H1 (cell line): ENCODE data around the gene FAM181B. TPM values are rescaled to one million over a fixed set of nuclear protein-coding genes. Genes with fewer than 3 reads are reported as not detected.

ENCODE experiments used
- CTCF ChIA-PET: fragments of 300-600 bp; sonication (Branson Sonifier 250); formaldehyde crosslinking; loops from one replicate; lab custom pipeline; 2021; ENCODE audit not compliant: partially characterized antibody; lab: Charles Lee
- POLR2A ChIA-PET: fragments of 300-600 bp; sonication (Branson Sonifier 250); formaldehyde crosslinking; loops from one replicate; lab custom pipeline; 2021; ENCODE audit warnings: inconsistent platforms; ENCODE audit not compliant: partially characterized antibody; lab: Charles Lee
- DNase-seq, 2 experiments: peaks; one replicate each; pipeline versions ENCODE4 v3.0.0 to v3.0.0-alpha.2; 2010 to 2022; ENCODE audit warnings: low spot score in 2 of 2, low read depth in 1 of 2, mixed read lengths in 1 of 2
- FAIRE-seq: peaks from 2 replicates; lab custom pipeline; 2011; peaks lifted over from hg19 to GRCh38; lab: Jason Lieb, UNC
- H2AFZ ChIP-seq: 2 replicates; pipeline ENCODE4 v1.8.1; 2012; ENCODE audit warnings: low read length, inconsistent platforms
- H2AK5ac ChIP-seq: 2 replicates; pipeline ENCODE4 v1.6.1; 2013; ENCODE audit warnings: low read depth, low read length
- H2BK120ac ChIP-seq: replicated peaks from 2 replicates; pipeline ENCODE3; 2013; ENCODE audit warnings: low read depth, low read length, inconsistent platforms
- H2BK12ac ChIP-seq: 2 replicates; pipeline ENCODE4 v1.6.1; 2013; ENCODE audit warnings: low read depth, low read length
- H2BK15ac ChIP-seq: 2 replicates; pipeline ENCODE4 v1.6.1; 2013; ENCODE audit warnings: low read length
- H2BK20ac ChIP-seq: 2 replicates; pipeline ENCODE4 v1.6.1; 2013; ENCODE audit warnings: low read length
- H2BK5ac ChIP-seq: 2 replicates; pipeline ENCODE4 v1.6.1; 2013; ENCODE audit warnings: low read depth, low read length
- H3K14ac ChIP-seq: 2 replicates; pipeline ENCODE4 v1.6.1; 2013; ENCODE audit warnings: inconsistent platforms; ENCODE audit not compliant: insufficient read length
- H3K18ac ChIP-seq: 2 replicates; pipeline ENCODE4 v1.6.1; 2013; ENCODE audit warnings: low read length; ENCODE audit errors: extremely low read depth
- H3K23ac ChIP-seq: 2 replicates; pipeline ENCODE4 v1.6.1; 2013; ENCODE audit warnings: inconsistent platforms; ENCODE audit not compliant: insufficient read length
- H3K23me2 ChIP-seq: 2 replicates; pipeline ENCODE4 v1.6.1; 2013; ENCODE audit warnings: low read depth, low read length
- H3K27ac ChIP-seq: 2 replicates; pipeline ENCODE4 v1.6.1; 2011; ENCODE audit warnings: low read depth, low read length, inconsistent platforms
- H3K27me3 ChIP-seq, 4 experiments: replicated peaks in 1 of 4; 1 replicate in 1 of 4; 2 replicates in 3 of 4; pipeline versions ENCODE4 v1.6.1 to v1.8.1; 2011 to 2013; ENCODE audit warnings: low read length in 3 of 4, mild to moderate bottlenecking in 3 of 4, inconsistent platforms in 2 of 4, mixed read lengths in 2 of 4, moderate library complexity in 1 of 4; ENCODE audit not compliant: control insufficient read depth in 3 of 4, insufficient read depth in 3 of 4; ENCODE audit errors: extremely low read depth in 1 of 4
- H3K36me3 ChIP-seq, 4 experiments: 2 replicates each; pipeline versions ENCODE4 v1.6.1 to v1.8.1; 2011 to 2013; ENCODE audit warnings: mild to moderate bottlenecking in 4 of 4, low read length in 3 of 4, moderate library complexity in 2 of 4, control low read depth in 1 of 4, inconsistent platforms in 1 of 4; ENCODE audit not compliant: insufficient read depth in 4 of 4, control insufficient read depth in 2 of 4
- H3K4ac ChIP-seq: replicated peaks from 2 replicates; pipeline ENCODE3; 2013; ENCODE audit warnings: low read length, low read depth, mixed read lengths, inconsistent platforms; ENCODE audit not compliant: insufficient read length
- H3K4me1 ChIP-seq, 4 experiments: replicated peaks in 1 of 4; 1 replicate in 1 of 4; 2 replicates in 3 of 4; pipeline versions ENCODE4 v1.6.1 to v1.8.1; 2011 to 2013; ENCODE audit warnings: low read length in 3 of 4, inconsistent platforms in 2 of 4, mixed read lengths in 1 of 4; ENCODE audit not compliant: insufficient read depth in 4 of 4, control insufficient read depth in 3 of 4
- H3K4me2 ChIP-seq, 2 experiments: 2 replicates each; pipeline versions ENCODE4 v1.6.1 to v1.8.1; 2011 to 2013; ENCODE audit warnings: low read depth in 2 of 2, low read length in 2 of 2, control low read depth in 1 of 2, inconsistent platforms in 1 of 2, mild to moderate bottlenecking in 1 of 2; ENCODE audit not compliant: insufficient read depth in 1 of 2
- H3K4me3 ChIP-seq, 4 experiments: fragments of 200-600, 300-600 bp in 1 of 4; sonication (generic), shearing (Covaris generic), sonication (Bioruptor Twin) in 1 of 4; 2 replicates each; pipeline versions ENCODE4 v1.5.1 to v1.8.1; 2011 to 2016; ENCODE audit warnings: low read length in 4 of 4, low read depth in 3 of 4, control low read depth in 2 of 4, inconsistent platforms in 2 of 4, mild to moderate bottlenecking in 2 of 4, mixed read lengths in 1 of 4, moderate library complexity in 1 of 4; ENCODE audit not compliant: insufficient read depth in 2 of 4; ENCODE audit errors: extremely low read depth in 1 of 4
- H3K56ac ChIP-seq: replicated peaks from 2 replicates; pipeline ENCODE3; 2013; ENCODE audit warnings: low read depth, mild to moderate bottlenecking, mixed read lengths, low read length, inconsistent platforms; ENCODE audit not compliant: insufficient read length
- H3K79me1 ChIP-seq: 2 replicates; pipeline ENCODE4 v1.6.1; 2013; ENCODE audit warnings: low read depth, low read length, control low read depth
- H3K79me2 ChIP-seq, 2 experiments: 2 replicates each; pipeline versions ENCODE4 v1.6.1 to v1.8.1; 2012 to 2013; ENCODE audit warnings: low read length in 2 of 2, mild to moderate bottlenecking in 2 of 2, inconsistent platforms in 1 of 2; ENCODE audit not compliant: insufficient read depth in 2 of 2, control insufficient read depth in 1 of 2
- H3K9ac ChIP-seq, 4 experiments: replicated peaks in 1 of 4; 1 replicate in 1 of 4; 2 replicates in 3 of 4; pipeline versions ENCODE4 v1.6.1 to v1.8.1; 2011 to 2013; ENCODE audit warnings: low read depth in 3 of 4, low read length in 3 of 4, control low read depth in 2 of 4, mild to moderate bottlenecking in 2 of 4, moderate library complexity in 2 of 4, inconsistent platforms in 1 of 4; ENCODE audit errors: extremely low read depth in 1 of 4
- H3K9me3 ChIP-seq, 2 experiments: 2 replicates each; pipeline versions ENCODE4 v1.6.1 to v1.8.1; 2012 to 2013; ENCODE audit warnings: mild to moderate bottlenecking in 2 of 2, moderate library complexity in 2 of 2, control low read depth in 1 of 2, inconsistent platforms in 1 of 2, low read depth in 1 of 2, low read length in 1 of 2, mixed read lengths in 1 of 2; ENCODE audit not compliant: insufficient read depth in 2 of 2
- H4K20me1 ChIP-seq, 2 experiments: replicated peaks in 1 of 2; 2 replicates each; pipeline versions ENCODE3 to v1.8.1; 2011 to 2013; ENCODE audit warnings: inconsistent platforms in 2 of 2, low read length in 2 of 2, mild to moderate bottlenecking in 1 of 2; ENCODE audit not compliant: insufficient read depth in 2 of 2, control insufficient read depth in 1 of 2
- H4K5ac ChIP-seq: 2 replicates; pipeline ENCODE4 v1.6.1; 2013; ENCODE audit warnings: low read length, low read depth, mixed read lengths, inconsistent platforms; ENCODE audit not compliant: insufficient read length
- H4K8ac ChIP-seq: 2 replicates; pipeline ENCODE4 v1.8.0; 2013; ENCODE audit warnings: mild to moderate bottlenecking, moderate library complexity, low read length, inconsistent platforms; ENCODE audit not compliant: insufficient read depth; ENCODE audit errors: extremely low read depth
- H4K91ac ChIP-seq: replicated peaks from 2 replicates; pipeline ENCODE3; 2013; ENCODE audit warnings: low read length, mixed read lengths, inconsistent platforms; ENCODE audit not compliant: insufficient read length
- CTBP2 ChIP-seq: IDR thresholded peaks from 2 replicates; pipeline ENCODE4 v1.7.0; 2011; ENCODE audit warnings: borderline replicate concordance, mild to moderate bottlenecking, moderate library complexity, mixed read lengths, low read length; ENCODE audit not compliant: insufficient read depth, insufficient read length
- JUND ChIP-seq: IDR thresholded peaks from 2 replicates; pipeline ENCODE4 v1.6.1; 2011; ENCODE audit warnings: mild to moderate bottlenecking, improper control_type of control experiment, low read length
- POLR2A ChIP-seq, 2 experiments: IDR thresholded peaks; 1 replicate in 1 of 2; 2 replicates in 1 of 2; pipeline ENCODE4 v1.6.1; 2011; ENCODE audit warnings: low read depth in 2 of 2, low read length in 2 of 2, mild to moderate bottlenecking in 2 of 2; ENCODE audit errors: control extremely low read depth in 1 of 2
- RXRA ChIP-seq: IDR thresholded peaks from 2 replicates; pipeline ENCODE4 v1.6.1; 2011; ENCODE audit warnings: low read depth, mild to moderate bottlenecking, low read length, moderate library complexity; ENCODE audit not compliant: insufficient read depth
- SP1 ChIP-seq: IDR thresholded peaks from 2 replicates; pipeline ENCODE4 v1.6.1; 2011; ENCODE audit warnings: low read depth, low read length
- TBP ChIP-seq: IDR thresholded peaks from 2 replicates; pipeline ENCODE4 v1.6.1; 2011; ENCODE audit warnings: low read depth, low read length, improper control_type of control experiment
- WGBS, 2 experiments: shearing (Covaris generic) in 1 of 2; methylation state at CpG; one replicate each; pipeline versions ENCODE4 v1.1.6 to v1.1.7; 2013 to 2015; ENCODE audit warnings: low lambda C conversion rate in 2 of 2, mixed read lengths in 2 of 2, inconsistent platforms in 1 of 2, low coverage in 1 of 2, missing lambda C conversion rate in 1 of 2; ENCODE audit not compliant: insufficient replicate concordance in 2 of 2, insufficient coverage in 1 of 2, insufficient read length in 1 of 2; ENCODE audit errors: extremely low coverage in 1 of 2, missing lambda C conversion rate in 1 of 2; 5-methylcytosine and 5-hydroxymethylcytosine counted together
- polyA plus RNA-seq, 7 experiments: library from polyadenylated mRNA; depleted of rRNA in 3 of 7; stranded (reverse) in 5 of 7; unstranded in 2 of 7; fragments of >200 nt in 5 of 7; fragments of 200-250 nt in 2 of 7; gene quantifications; 1 replicate in 5 of 7; 2 replicates in 1 of 7; 4 replicates in 1 of 7; pipeline versions ENCODE4 v1.2.1 to v1.2.3, GENCODE V29; 2011 to 2013; ENCODE audit warnings: missing spikeins in 2 of 7, mixed read lengths in 2 of 7
- total RNA-seq: library from RNA; stranded (reverse); fragmentation: NEBNext Ultra II Directional; extraction: Animal tissue kit (Norgen Biotek cat#: 25700); gene quantifications from 2 replicates; pipeline ENCODE4 v1.2.1, GENCODE V29; 2021

The FAM181B gene
- total and polyA plus RNA-seq, 2 of the 8 experiments (the other 6 are each of a cell fraction or from before 2014, with no cell fraction given) = 0.21 to 0.37 TPM

DNA sequence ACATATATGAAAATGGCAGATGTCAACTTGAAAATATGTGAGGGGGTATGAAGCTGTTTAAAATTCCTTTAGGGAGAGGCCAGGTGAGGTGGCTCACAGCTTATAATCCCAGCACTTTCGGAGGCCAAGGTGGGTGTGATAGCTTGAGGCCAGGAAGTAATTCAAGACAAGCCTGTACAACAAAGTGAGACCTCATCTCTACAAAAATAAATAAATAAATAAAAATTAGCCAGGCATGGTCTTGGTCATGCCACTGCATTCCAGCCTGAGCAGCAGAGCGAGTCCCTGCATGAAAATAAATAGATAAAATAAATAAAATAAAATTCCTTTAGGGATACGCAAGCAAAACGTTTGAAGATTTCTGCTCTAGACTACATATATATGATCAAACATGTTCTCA is 38.1 kb upstream of the FAM181B start:
- Histone ChIP-seq H3K9ac (no peak overlapping the region), H3K4ac (no peak overlapping the region), H4K91ac (no peak overlapping the region), H3K79me2 (no peaks in the 10 kb centered on the region), H3K56ac (no peak overlapping the region), H4K20me1 (no peaks in the 10 kb centered on the region), H2BK20ac (no peak overlapping the region), H3K9me3 (no peaks in the 10 kb centered on the region), H3K4me1 (no peaks in the 10 kb centered on the region), H3K79me1 (no peaks in the 10 kb centered on the region), H4K8ac (no peak overlapping the region), H2BK120ac (no peak overlapping the region), H3K23me2 (no peaks in the 10 kb centered on the region), H3K27me3 (no peaks in the 10 kb centered on the region), H3K14ac (no peak overlapping the region), H2AK5ac (no peak overlapping the region), H2BK15ac (no peak overlapping the region), H3K18ac (no peak overlapping the region), H2AFZ (no peak overlapping the region), H2BK5ac (no peak overlapping the region), H3K27ac (no peak overlapping the region), H3K4me2 (no peak overlapping the region), H3K23ac (no peak overlapping the region), H3K36me3 (no peaks in the 10 kb centered on the region), H3K4me3 (no peak overlapping the region), H4K5ac (no peak overlapping the region), H2BK12ac (no peak overlapping the region)
- DNase-seq (no peak), FAIRE-seq (no peak)
- POLR2A ChIA-PET = no interaction called here
- CTCF ChIA-PET = interaction anchor here (0.6 to 1.3 kb wide), 2 partner anchors 96 to 296 kb away, joined by 3 to 6 read pairs; no protein-coding TSS in a partner anchor
- TF ChIP-seq CTBP2 (no peak), TBP (no peak), SP1 (no peak), JUND (no peak), RXRA (no peak), POLR2A (IDR thresholded peaks at IDR 0.05; ENCODE audit: control extremely low read depth in 1 of 2, low read depth in 2 of 2, low read length in 2 of 2) (no peak)
- 87% methylated on average over 4 of the region's 4 CpGs; no CpG with 5 or more reads in 1 of the 2 experiments for WGBS, 2 experiments
